SU-DHL-6 (cell line): ENCODE results near the gene HDAC7.

ENCODE experiments used
- EZH2phosphoT487 ChIP-seq: fragments of 200-600 bp; sonication (generic), shearing (Covaris generic); conservative IDR thresholded peaks from 2 replicates; pipeline ENCODE4 v1.6.1; 2018; ENCODE audit warnings: mild to moderate bottlenecking, antibody characterized with exemption, low read length, moderate library complexity, mixed read lengths
- TF ChIP-seq, protein P1 (sequence below): fragments of 200-600 bp; sonication (generic); IDR thresholded peaks from one replicate; pipeline ENCODE4 v1.5.1; 2017; ENCODE audit warnings: antibody characterized with exemption, mild to moderate bottlenecking, low read length, moderate library complexity; ENCODE audit not compliant: insufficient read depth, poor library complexity, severe bottlenecking

DNA sequence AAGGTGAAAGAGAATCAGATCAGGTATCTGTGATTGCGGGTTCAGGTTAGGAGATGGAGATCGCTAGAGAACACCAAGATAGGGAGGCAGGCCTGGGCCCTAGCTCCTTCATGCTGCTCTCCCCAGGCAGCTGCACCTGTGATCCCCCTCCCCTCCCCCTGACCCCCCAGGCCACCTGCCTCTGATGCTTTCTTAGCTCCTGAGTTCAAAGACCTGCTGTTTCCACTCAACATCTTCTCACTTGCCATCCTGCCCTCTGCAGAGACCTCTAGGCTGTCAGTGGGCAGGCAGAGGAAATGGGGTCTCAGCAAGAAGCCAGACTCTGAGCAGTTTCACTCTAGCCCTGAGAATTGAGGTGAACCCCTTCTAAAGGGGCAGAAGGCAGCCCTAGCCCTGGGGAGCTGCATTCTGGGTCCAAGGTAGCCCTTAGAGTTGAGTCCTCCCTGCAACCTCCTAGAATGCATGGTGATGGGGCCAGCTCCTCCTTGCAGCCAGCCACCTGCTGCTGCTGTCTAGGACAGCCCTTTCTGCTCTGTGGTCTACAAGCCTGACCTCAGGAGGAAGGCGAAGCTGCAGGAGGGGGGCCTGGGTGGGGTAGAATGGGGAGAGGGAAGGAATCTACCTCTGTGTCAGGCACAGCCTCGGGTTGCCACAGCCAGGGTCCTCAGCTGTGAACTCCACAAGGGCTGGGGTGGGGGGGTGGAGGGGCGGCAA, 53.0 kb downstream of the HDAC7 start:
- TF ChIP-seq, protein P1, sequence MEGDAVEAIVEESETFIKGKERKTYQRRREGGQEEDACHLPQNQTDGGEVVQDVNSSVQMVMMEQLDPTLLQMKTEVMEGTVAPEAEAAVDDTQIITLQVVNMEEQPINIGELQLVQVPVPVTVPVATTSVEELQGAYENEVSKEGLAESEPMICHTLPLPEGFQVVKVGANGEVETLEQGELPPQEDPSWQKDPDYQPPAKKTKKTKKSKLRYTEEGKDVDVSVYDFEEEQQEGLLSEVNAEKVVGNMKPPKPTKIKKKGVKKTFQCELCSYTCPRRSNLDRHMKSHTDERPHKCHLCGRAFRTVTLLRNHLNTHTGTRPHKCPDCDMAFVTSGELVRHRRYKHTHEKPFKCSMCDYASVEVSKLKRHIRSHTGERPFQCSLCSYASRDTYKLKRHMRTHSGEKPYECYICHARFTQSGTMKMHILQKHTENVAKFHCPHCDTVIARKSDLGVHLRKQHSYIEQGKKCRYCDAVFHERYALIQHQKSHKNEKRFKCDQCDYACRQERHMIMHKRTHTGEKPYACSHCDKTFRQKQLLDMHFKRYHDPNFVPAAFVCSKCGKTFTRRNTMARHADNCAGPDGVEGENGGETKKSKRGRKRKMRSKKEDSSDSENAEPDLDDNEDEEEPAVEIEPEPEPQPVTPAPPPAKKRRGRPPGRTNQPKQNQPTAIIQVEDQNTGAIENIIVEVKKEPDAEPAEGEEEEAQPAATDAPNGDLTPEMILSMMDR, result no peak
- TF ChIP-seq EZH2phosphoT487, result no peak
